ENCODE results near the gene VPS13C.

VPS13C gene

GRCh38 chr15:61827131-61827530, 233.1 kb downstream of the VPS13C start:
- in situ Hi-C loops (cut with MboI; ENCODE audit: low sequenced_read_pairs) = loop anchor here (25.0 kb wide), 2 partner anchors 665 to 1240 kb away; no protein-coding TSS in a partner anchor

GRCh38 chr15:61824291-61824690, 236.0 kb downstream of the VPS13C start:
- in situ Hi-C loops (cut with MboI; ENCODE audit: low sequenced_read_pairs) = no loop called here

GRCh38 chr15:61822511-61822910, 237.7 kb downstream of the VPS13C start:
- in situ Hi-C loops (cut with MboI; ENCODE audit: low sequenced_read_pairs) = no loop called here

GRCh38 chr15:61820951-61821350, 239.3 kb downstream of the VPS13C start:
- in situ Hi-C loops (cut with MboI; ENCODE audit: low sequenced_read_pairs) = no loop called here

- in situ Hi-C loops (cut with MboI; ENCODE audit: low sequenced_read_pairs) = no loop called here
Observed at GRCh38 chr15:61820212-61820611, 240.0 kb downstream of the VPS13C start.

- in situ Hi-C loops (cut with MboI; ENCODE audit: low sequenced_read_pairs) = no loop called here
Observed at GRCh38 chr15:61819386-61819785, 240.9 kb downstream of the VPS13C start.

- in situ Hi-C loops (cut with MboI; ENCODE audit: low sequenced_read_pairs) = no loop called here
Observed at GRCh38 chr15:61818801-61819200, 241.4 kb downstream of the VPS13C start.

GRCh38 chr15:61816856-61817255, 243.4 kb downstream of the VPS13C start:
- in situ Hi-C loops (cut with MboI; ENCODE audit: low sequenced_read_pairs) = no loop called here

- in situ Hi-C loops (cut with MboI; ENCODE audit: low sequenced_read_pairs) = no loop called here
Observed at GRCh38 chr15:61815356-61816083, 244.7 kb downstream of the VPS13C start.

- in situ Hi-C loops (cut with MboI; ENCODE audit: low sequenced_read_pairs) = no loop called here
Observed at GRCh38 chr15:61812476-61812875, 247.8 kb downstream of the VPS13C start.

- in situ Hi-C loops (cut with MboI; ENCODE audit: low sequenced_read_pairs) = no loop called here
Observed at GRCh38 chr15:61811952-61812351, 248.3 kb downstream of the VPS13C start.

GRCh38 chr15:61809216-61809615, 251.0 kb downstream of the VPS13C start:
- in situ Hi-C loops (cut with MboI; ENCODE audit: low sequenced_read_pairs) = no loop called here

GRCh38 chr15:61807281-61807929, 252.8 kb downstream of the VPS13C start:
- in situ Hi-C loops (cut with MboI; ENCODE audit: low sequenced_read_pairs) = no loop called here
